IPS DF 19.7 (cell line): Measurements from ENCODE around the gene NPAS3.
"Not testable (repeated sequence)": the region's sequence is repeated elsewhere in the genome, so short reads cannot be mapped to it uniquely, and the experiment has no call there.

Source experiments
- DNase-seq: peaks from one replicate; pipeline ENCODE4 v3.0.0-alpha.2; 2013; ENCODE audit warnings: low read depth, low spot score

Gene NPAS3

GRCh38 chr14:33070475-33070874, 131.8 kb downstream of the NPAS3 start:
- no peak for DNase-seq

- DNase-seq, result no peak
These were observed 134.3 kb downstream of the NPAS3 start for GRCh38 chr14:33073023-33073422.

GRCh38 chr14:33081259-33081658, 142.6 kb downstream of the NPAS3 start:
- no peak for DNase-seq

GRCh38 chr14:33085799-33086198, 147.1 kb downstream of the NPAS3 start:
- DNase-seq, result no peak

GRCh38 chr14:33088274-33088673, 149.6 kb downstream of the NPAS3 start:
- DNase-seq, result not testable (repeated sequence)

- no peak for DNase-seq
These were observed 159.3 kb downstream of the NPAS3 start for GRCh38 chr14:33098016-33098415.

GRCh38 chr14:33103489-33103888, 164.8 kb downstream of the NPAS3 start:
- DNase-seq, result no peak

GRCh38 chr14:33103966-33104365, 165.3 kb downstream of the NPAS3 start:
- DNase-seq, result no peak

- no peak for DNase-seq
These were observed 172.2 kb downstream of the NPAS3 start for GRCh38 chr14:33110737-33111443.

GRCh38 chr14:33114331-33114730, 175.7 kb downstream of the NPAS3 start:
- no peak for DNase-seq

GRCh38 chr14:33118668-33119067, 180.0 kb downstream of the NPAS3 start:
- DNase-seq, result no peak

- no peak for DNase-seq
These were observed 181.7 kb downstream of the NPAS3 start for GRCh38 chr14:33120341-33120740.

- no peak for DNase-seq
These were observed 182.3 kb downstream of the NPAS3 start for GRCh38 chr14:33120966-33121365.

GRCh38 chr14:33123281-33123680, 184.6 kb downstream of the NPAS3 start:
- no peak for DNase-seq

- no peak for DNase-seq
These were observed 187.8 kb downstream of the NPAS3 start for GRCh38 chr14:33126433-33126832.

GRCh38 chr14:33127531-33127930, 188.9 kb downstream of the NPAS3 start:
- DNase-seq, result no peak

GRCh38 chr14:33131801-33132200, 193.1 kb downstream of the NPAS3 start:
- DNase-seq, result no peak

GRCh38 chr14:33134162-33134561, 195.5 kb downstream of the NPAS3 start:
- no peak for DNase-seq

- no peak for DNase-seq
These were observed 196.3 kb downstream of the NPAS3 start for GRCh38 chr14:33134975-33135374.

GRCh38 chr14:33150666-33151428, 212.2 kb downstream of the NPAS3 start:
- DNase-seq, result no peak

GRCh38 chr14:33163109-33163508, 224.4 kb downstream of the NPAS3 start:
- no peak for DNase-seq

GRCh38 chr14:33163600-33163999, 224.9 kb downstream of the NPAS3 start:
- no peak for DNase-seq
